ENCODE results near the gene DOCK1. TPM values are rescaled to one million over a fixed set of nuclear protein-coding genes. Genes with fewer than 3 reads are reported as not detected.
"Not testable (repeated sequence)": the region's sequence is repeated elsewhere in the genome, so short reads cannot be mapped to it uniquely, and the experiment has no call there.

DOCK1 gene
- total RNA-seq, 4 donors from 2014 or later, result 60.6 to 136 (median 92.7) TPM

GRCh38 chr10:126911301-126911700 lies 6.1 kb downstream of the DOCK1 start:
- Histone ChIP-seq H3K9me3 (no peaks in the 10 kb centered on the region), H3K27ac (no peak overlapping the region)
- 84% methylated on average over 11 of the region's 11 CpGs for WGBS

DNA sequence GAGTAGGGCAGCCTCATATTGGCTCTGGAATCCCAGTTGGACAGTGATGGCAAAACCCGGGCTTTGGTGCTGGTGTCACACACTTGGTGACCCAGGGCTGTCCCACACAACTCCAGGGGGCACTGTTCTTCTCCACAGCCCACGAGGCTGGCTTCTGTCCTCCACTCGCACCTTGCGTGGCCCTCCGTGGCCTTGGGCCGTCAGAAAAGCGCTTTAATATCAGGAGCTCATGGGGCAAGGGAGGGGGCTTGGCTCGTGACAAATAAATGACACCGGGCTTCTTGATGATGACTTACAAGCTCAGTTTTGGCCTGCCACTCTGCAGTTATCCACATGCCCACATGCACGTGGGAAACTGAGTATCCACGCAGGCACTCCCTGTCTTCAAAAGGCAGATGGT lies 8.1 kb downstream of the DOCK1 start:
- Histone ChIP-seq H3K27me3 (no peaks in the 10 kb centered on the region), H3K9me3 (no peaks in the 10 kb centered on the region), H3K4me1 (peaks cover 43% of the 10 kb centered on the region), H3K36me3 (no peaks in the 10 kb centered on the region), H3K27ac (no peak overlapping the region), H3K4me3 (no peak overlapping the region)
- DNase-seq (ENCODE audit: low spot score in 2 of 2), result no peak
- WGBS, result 93% methylated on average over 11 of the region's 11 CpGs
- no peak for TF ChIP-seq POLR2A (IDR thresholded peaks at IDR 0.05)
- TF ChIP-seq, protein P1, sequence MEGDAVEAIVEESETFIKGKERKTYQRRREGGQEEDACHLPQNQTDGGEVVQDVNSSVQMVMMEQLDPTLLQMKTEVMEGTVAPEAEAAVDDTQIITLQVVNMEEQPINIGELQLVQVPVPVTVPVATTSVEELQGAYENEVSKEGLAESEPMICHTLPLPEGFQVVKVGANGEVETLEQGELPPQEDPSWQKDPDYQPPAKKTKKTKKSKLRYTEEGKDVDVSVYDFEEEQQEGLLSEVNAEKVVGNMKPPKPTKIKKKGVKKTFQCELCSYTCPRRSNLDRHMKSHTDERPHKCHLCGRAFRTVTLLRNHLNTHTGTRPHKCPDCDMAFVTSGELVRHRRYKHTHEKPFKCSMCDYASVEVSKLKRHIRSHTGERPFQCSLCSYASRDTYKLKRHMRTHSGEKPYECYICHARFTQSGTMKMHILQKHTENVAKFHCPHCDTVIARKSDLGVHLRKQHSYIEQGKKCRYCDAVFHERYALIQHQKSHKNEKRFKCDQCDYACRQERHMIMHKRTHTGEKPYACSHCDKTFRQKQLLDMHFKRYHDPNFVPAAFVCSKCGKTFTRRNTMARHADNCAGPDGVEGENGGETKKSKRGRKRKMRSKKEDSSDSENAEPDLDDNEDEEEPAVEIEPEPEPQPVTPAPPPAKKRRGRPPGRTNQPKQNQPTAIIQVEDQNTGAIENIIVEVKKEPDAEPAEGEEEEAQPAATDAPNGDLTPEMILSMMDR (IDR thresholded peaks at IDR 0.05), result no peak
- no peak for TF ChIP-seq POLR2AphosphoS5 (IDR thresholded peaks at IDR 0.05)
- TF ChIP-seq EP300 (IDR thresholded peaks at IDR 0.05), result no peak

More at GRCh38 chr10:126911301-126911700, 6.1 kb downstream of the DOCK1 start:
- Histone ChIP-seq H3K27me3 (no peaks in the 10 kb centered on the region), H3K36me3 (no peaks in the 10 kb centered on the region), H3K4me3 (no peak overlapping the region), H3K4me1 (peaks cover 48% of the 10 kb centered on the region)
- no peak for TF ChIP-seq POLR2A (IDR thresholded peaks at IDR 0.05)
- no peak for TF ChIP-seq EP300 (IDR thresholded peaks at IDR 0.05)
- no peak for TF ChIP-seq POLR2AphosphoS5 (IDR thresholded peaks at IDR 0.05)
- TF ChIP-seq, protein P1 (IDR thresholded peaks at IDR 0.05), result no peak
- DNase-seq (ENCODE audit: low spot score in 2 of 2), result no peak

DNA sequence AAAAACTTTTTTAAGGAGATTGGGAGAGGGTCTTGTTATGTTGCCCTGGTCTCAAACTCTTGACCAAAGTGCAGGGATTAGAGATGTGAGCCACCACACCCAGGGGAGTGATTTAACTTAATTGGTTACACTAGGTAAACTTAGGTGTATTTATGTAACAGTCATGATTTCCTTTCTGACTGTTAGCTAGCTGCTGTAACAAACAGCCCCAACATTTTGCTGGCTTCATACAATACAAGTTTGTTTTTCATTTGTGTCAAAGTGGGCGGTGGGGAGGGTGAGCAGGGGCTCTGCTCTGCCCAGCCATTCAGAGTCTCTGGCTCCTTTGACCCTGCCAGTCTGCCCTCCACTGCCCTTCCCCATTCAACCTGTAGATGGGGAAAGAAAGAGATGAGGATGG lies 9.3 kb downstream of the DOCK1 start:
- TF ChIP-seq POLR2AphosphoS5 (IDR thresholded peaks at IDR 0.05) (no peak), EP300 (IDR thresholded peaks at IDR 0.05) (no peak), POLR2A (IDR thresholded peaks at IDR 0.05) (no peak)
- TF ChIP-seq, protein P1 (IDR thresholded peaks at IDR 0.05), result no peak
- no peak for DNase-seq (ENCODE audit: low spot score in 2 of 2)
- H3K9me3 ChIP-seq, result no peaks in the 10 kb centered on the region
- H3K27me3 ChIP-seq, result no peaks in the 10 kb centered on the region
- 100% methylated on average over 1 of the region's 1 CpG for WGBS
- H3K4me1 ChIP-seq, result peaks cover 43% of the 10 kb centered on the region
- H3K27ac ChIP-seq, result no peak overlapping the region
- H3K36me3 ChIP-seq, result no peaks in the 10 kb centered on the region
- no peak overlapping the region for H3K4me3 ChIP-seq

DNA sequence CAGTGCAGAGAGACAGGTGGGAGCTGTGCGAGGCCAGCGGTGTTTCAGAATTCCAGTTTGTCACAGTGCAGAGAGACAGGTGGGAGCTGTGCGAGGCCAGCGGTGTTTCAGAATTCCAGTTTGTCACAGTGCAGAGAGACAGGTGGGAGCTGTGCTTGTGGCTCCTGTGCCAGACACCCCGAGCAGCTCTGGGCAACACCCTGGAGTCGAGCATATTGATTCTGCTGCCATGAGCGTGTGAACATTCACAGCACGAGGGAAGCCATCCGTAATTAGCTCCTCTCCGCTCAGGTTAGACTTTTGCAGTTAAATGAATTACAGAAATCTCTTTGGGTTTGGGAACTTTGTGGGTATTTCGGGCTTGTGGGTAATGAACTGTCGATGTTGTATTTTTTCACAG lies 11.7 kb downstream of the DOCK1 start:
- not testable (repeated sequence) for H3K27ac ChIP-seq, H3K27me3 ChIP-seq, H3K36me3 ChIP-seq, H3K4me3 ChIP-seq, H3K9me3 ChIP-seq
- 91% methylated on average over 5 of the region's 12 CpGs for WGBS
- peak in 1 of 2 donors; percentile 13 for DNase-seq (ENCODE audit: low spot score in 2 of 2)
- H3K4me1 ChIP-seq, result peaks cover 27% of the 10 kb centered on the region

- no peaks in the 10 kb centered on the region for H3K9me3 ChIP-seq
- TF ChIP-seq EP300 (IDR thresholded peaks at IDR 0.05), result no peak
- TF ChIP-seq, protein P1 (IDR thresholded peaks at IDR 0.05), result no peak
- no peak for TF ChIP-seq POLR2A (IDR thresholded peaks at IDR 0.05)
- no peaks in the 10 kb centered on the region for H3K27me3 ChIP-seq
- no peaks in the 10 kb centered on the region for H3K36me3 ChIP-seq
- DNase-seq (ENCODE audit: low spot score in 2 of 2), result peak in 1 of 2 donors; percentile 21
- no peak overlapping the region for H3K27ac ChIP-seq
- 85% methylated on average over 7 of the region's 7 CpGs for WGBS
- peaks cover 27% of the 10 kb centered on the region for H3K4me1 ChIP-seq
- no peak overlapping the region for H3K4me3 ChIP-seq
These were observed 12.1 kb downstream of the DOCK1 start for GRCh38 chr10:126917375-126917774.
